ENCODE data around the gene CTNND2.

DNA sequence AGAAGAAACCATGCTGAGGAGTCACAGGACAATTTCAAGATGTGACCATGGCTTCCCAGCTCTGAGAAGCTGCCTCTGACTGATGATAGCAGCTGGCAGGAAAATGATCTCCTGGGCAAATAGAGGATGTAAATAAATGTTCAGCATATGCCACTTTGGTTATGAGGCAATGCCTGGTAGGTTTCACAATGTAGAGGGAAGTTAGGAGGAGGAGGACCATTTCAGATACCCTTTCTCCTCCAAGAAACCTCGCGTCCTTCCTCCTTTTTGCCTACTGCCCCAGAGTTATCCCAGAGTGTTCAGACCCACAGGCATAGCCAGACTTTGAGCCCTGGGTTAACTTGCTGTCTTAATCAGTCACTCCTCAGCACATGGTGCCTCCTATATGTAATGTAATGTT, 601.6 kb downstream of the CTNND2 start:
- TF ChIP-seq, protein P1, sequence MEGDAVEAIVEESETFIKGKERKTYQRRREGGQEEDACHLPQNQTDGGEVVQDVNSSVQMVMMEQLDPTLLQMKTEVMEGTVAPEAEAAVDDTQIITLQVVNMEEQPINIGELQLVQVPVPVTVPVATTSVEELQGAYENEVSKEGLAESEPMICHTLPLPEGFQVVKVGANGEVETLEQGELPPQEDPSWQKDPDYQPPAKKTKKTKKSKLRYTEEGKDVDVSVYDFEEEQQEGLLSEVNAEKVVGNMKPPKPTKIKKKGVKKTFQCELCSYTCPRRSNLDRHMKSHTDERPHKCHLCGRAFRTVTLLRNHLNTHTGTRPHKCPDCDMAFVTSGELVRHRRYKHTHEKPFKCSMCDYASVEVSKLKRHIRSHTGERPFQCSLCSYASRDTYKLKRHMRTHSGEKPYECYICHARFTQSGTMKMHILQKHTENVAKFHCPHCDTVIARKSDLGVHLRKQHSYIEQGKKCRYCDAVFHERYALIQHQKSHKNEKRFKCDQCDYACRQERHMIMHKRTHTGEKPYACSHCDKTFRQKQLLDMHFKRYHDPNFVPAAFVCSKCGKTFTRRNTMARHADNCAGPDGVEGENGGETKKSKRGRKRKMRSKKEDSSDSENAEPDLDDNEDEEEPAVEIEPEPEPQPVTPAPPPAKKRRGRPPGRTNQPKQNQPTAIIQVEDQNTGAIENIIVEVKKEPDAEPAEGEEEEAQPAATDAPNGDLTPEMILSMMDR (conservative IDR thresholded peaks at IDR 0.05; ENCODE audit: low read depth, low read length): no peak
- no peak for TF ChIP-seq EZH2 (IDR thresholded peaks at IDR 0.05; ENCODE audit: borderline replicate concordance, low read depth, low read length, poor library complexity, severe bottlenecking)

Measured in A673 (cell line).